ENCODE results near the gene MYO18B. TPM values are rescaled to one million over a fixed set of nuclear protein-coding genes. Genes with fewer than 3 reads are reported as not detected.
A peak's percentile ranks its signal among the peaks of the same experiment; 100 is the strongest.

The MYO18B gene
- under 1 TPM; 0.53 to 0.58 TPM for total RNA-seq

GRCh38 chr22:25741692-25742626 is at the start of gene MYO18B:
MYO18B (plus strand) TSS chr22:25742188; CDS start chr22:25761093, 18,905 bp downstream.
- POLR2A ChIA-PET, result no interaction called here
- intact Hi-C loops (cut with DNase I, micrococcal nuclease), result loop anchor here in 1 of 2 experiments (10.0 kb wide), 1 partner anchor 657 kb away; no protein-coding TSS in a partner anchor
- peaks cover 27% of the 10 kb centered on the region for H3K4me1 Mint-ChIP-seq
- H3K27ac Mint-ChIP-seq, result peak within 1 kb of the TSS; percentile 4
- no peak within 1 kb of the TSS for H3K4me3 Mint-ChIP-seq
- ATAC-seq (no peak), DNase-seq (no peak)
- H3K9me3 Mint-ChIP-seq (ENCODE audit: low read depth), result no peaks in the 10 kb centered on the region
- CTCF ChIA-PET, result no interaction called here
- peaks cover 5% of the 10 kb centered on the region for H3K27me3 Mint-ChIP-seq
- H3K36me3 Mint-ChIP-seq (ENCODE audit: low read depth), result no peaks in the 10 kb centered on the region

- peaks cover 3% of the 10 kb centered on the region for H3K36me3 Mint-ChIP-seq (ENCODE audit: low read depth)
- H3K4me3 Mint-ChIP-seq, result no peak overlapping the region
- ATAC-seq, result no peak
- CTCF ChIA-PET, result interaction anchor here (0.6 to 1.3 kb wide), 5 partner anchors 9 to 900 kb away, joined by 3 to 4 read pairs (median 3); no protein-coding TSS in a partner anchor
- no peak overlapping the region for H3K27ac Mint-ChIP-seq
- no peak for DNase-seq
- POLR2A ChIA-PET, result no interaction called here
- no peaks in the 10 kb centered on the region for H3K27me3 Mint-ChIP-seq
- H3K4me1 Mint-ChIP-seq, result no peaks in the 10 kb centered on the region
- intact Hi-C loops (cut with DNase I, micrococcal nuclease), result no loop called here
- no peaks in the 10 kb centered on the region for H3K9me3 Mint-ChIP-seq (ENCODE audit: low read depth)
These were observed 49.4 kb upstream of the MYO18B start for GRCh38 chr22:25692397-25693267.

GRCh38 chr22:25693268-25693565 is 48.8 kb upstream of the MYO18B start:
- H3K9me3 Mint-ChIP-seq (ENCODE audit: low read depth), result no peaks in the 10 kb centered on the region
- H3K4me3 Mint-ChIP-seq, result no peak overlapping the region
- DNase-seq (no peak), ATAC-seq (no peak)
- ChIA-PET POLR2A (no interaction called here), CTCF (interaction anchor here (0.8 to 1.3 kb wide), 3 partner anchors 9 to 45 kb away, joined by 3 to 4 read pairs (median 3); no protein-coding TSS in a partner anchor)
- no peaks in the 10 kb centered on the region for H3K27me3 Mint-ChIP-seq
- H3K27ac Mint-ChIP-seq, result no peak overlapping the region
- no peaks in the 10 kb centered on the region for H3K4me1 Mint-ChIP-seq
- intact Hi-C loops (cut with DNase I, micrococcal nuclease), result no loop called here
- H3K36me3 Mint-ChIP-seq (ENCODE audit: low read depth), result peaks cover 3% of the 10 kb centered on the region

GRCh38 chr22:25694196-25694907 is 47.6 kb upstream of the MYO18B start:
- no peak overlapping the region for H3K27ac Mint-ChIP-seq
- peaks cover 3% of the 10 kb centered on the region for H3K36me3 Mint-ChIP-seq (ENCODE audit: low read depth)
- H3K4me3 Mint-ChIP-seq, result no peak overlapping the region
- CTCF ChIA-PET, result interaction anchor here (0.6 kb wide), 1 partner anchor 233 kb away, joined by 3 read pairs; no protein-coding TSS in a partner anchor
- no peaks in the 10 kb centered on the region for H3K27me3 Mint-ChIP-seq
- H3K9me3 Mint-ChIP-seq (ENCODE audit: low read depth), result no peaks in the 10 kb centered on the region
- intact Hi-C loops (cut with DNase I, micrococcal nuclease), result no loop called here
- POLR2A ChIA-PET, result no interaction called here
- H3K4me1 Mint-ChIP-seq, result no peaks in the 10 kb centered on the region
- DNase-seq (no peak), ATAC-seq (no peak)

- Mint-ChIP-seq H3K4me1 (no peaks in the 10 kb centered on the region), H3K27ac (no peak overlapping the region), H3K4me3 (no peak overlapping the region), H3K27me3 (no peaks in the 10 kb centered on the region), H3K9me3 (ENCODE audit: low read depth) (no peaks in the 10 kb centered on the region), H3K36me3 (ENCODE audit: low read depth) (peaks cover 3% of the 10 kb centered on the region)
- POLR2A ChIA-PET, result no interaction called here
- CTCF ChIA-PET, result no interaction called here
- no peak for ATAC-seq
- intact Hi-C loops (cut with DNase I, micrococcal nuclease), result no loop called here
- DNase-seq, result no peak
These were observed 46.8 kb upstream of the MYO18B start for GRCh38 chr22:25695146-25695545.

- no peaks in the 10 kb centered on the region for H3K9me3 Mint-ChIP-seq (ENCODE audit: low read depth)
- intact Hi-C loops (cut with DNase I, micrococcal nuclease), result no loop called here
These were observed 45.2 kb upstream of the MYO18B start for GRCh38 chr22:25696763-25697162.

GRCh38 chr22:25697181-25697664 is 44.8 kb upstream of the MYO18B start:
- Mint-ChIP-seq H3K9me3 (ENCODE audit: low read depth) (no peaks in the 10 kb centered on the region), H3K27me3 (no peaks in the 10 kb centered on the region), H3K27ac (no peak overlapping the region), H3K4me3 (no peak overlapping the region), H3K4me1 (no peaks in the 10 kb centered on the region), H3K36me3 (ENCODE audit: low read depth) (peaks cover 3% of the 10 kb centered on the region)
- no peak for ATAC-seq
- no peak for DNase-seq
- ChIA-PET CTCF (interaction anchor here (1.0 kb wide), 1 partner anchor 80 kb away, joined by 3 read pairs; no protein-coding TSS in a partner anchor), POLR2A (no interaction called here)
- intact Hi-C loops (cut with DNase I, micrococcal nuclease), result no loop called here

More at GRCh38 chr22:25696763-25697162, 45.2 kb upstream of the MYO18B start:
- ChIA-PET POLR2A (no interaction called here), CTCF (interaction anchor here (1.0 kb wide), 1 partner anchor 80 kb away, joined by 3 read pairs; no protein-coding TSS in a partner anchor)
- DNase-seq (no peak), ATAC-seq (no peak)
- no peaks in the 10 kb centered on the region for H3K4me1 Mint-ChIP-seq
- H3K27me3 Mint-ChIP-seq, result no peaks in the 10 kb centered on the region
- no peak overlapping the region for H3K27ac Mint-ChIP-seq
- peaks cover 3% of the 10 kb centered on the region for H3K36me3 Mint-ChIP-seq (ENCODE audit: low read depth)
- no peak overlapping the region for H3K4me3 Mint-ChIP-seq

- H3K36me3 Mint-ChIP-seq (ENCODE audit: low read depth), result peaks cover 3% of the 10 kb centered on the region
- H3K4me3 Mint-ChIP-seq, result no peak overlapping the region
- H3K27ac Mint-ChIP-seq, result no peak overlapping the region
- ATAC-seq, result no peak
- H3K4me1 Mint-ChIP-seq, result peaks cover 6% of the 10 kb centered on the region
- ChIA-PET POLR2A (no interaction called here), CTCF (no interaction called here)
- no peaks in the 10 kb centered on the region for H3K27me3 Mint-ChIP-seq
- no peaks in the 10 kb centered on the region for H3K9me3 Mint-ChIP-seq (ENCODE audit: low read depth)
- no peak for DNase-seq
- intact Hi-C loops (cut with DNase I, micrococcal nuclease), result no loop called here
These were observed 44.0 kb upstream of the MYO18B start for GRCh38 chr22:25697978-25698377.

- CTCF ChIA-PET, result no interaction called here
- POLR2A ChIA-PET, result no interaction called here
- H3K4me1 Mint-ChIP-seq, result peaks cover 11% of the 10 kb centered on the region
- ATAC-seq (no peak), DNase-seq (no peak)
- no peaks in the 10 kb centered on the region for H3K9me3 Mint-ChIP-seq (ENCODE audit: low read depth)
- peaks cover 3% of the 10 kb centered on the region for H3K36me3 Mint-ChIP-seq (ENCODE audit: low read depth)
- H3K27me3 Mint-ChIP-seq, result no peaks in the 10 kb centered on the region
- H3K27ac Mint-ChIP-seq, result peak overlapping the region; percentile 1
- intact Hi-C loops (cut with DNase I, micrococcal nuclease), result no loop called here
- no peak overlapping the region for H3K4me3 Mint-ChIP-seq
These were observed 43.5 kb upstream of the MYO18B start for GRCh38 chr22:25698461-25698860.

GRCh38 chr22:25698978-25699377 is 43.0 kb upstream of the MYO18B start:
- Mint-ChIP-seq H3K27ac (peak overlapping the region; percentile 1), H3K4me1 (peaks cover 11% of the 10 kb centered on the region), H3K36me3 (ENCODE audit: low read depth) (peaks cover 3% of the 10 kb centered on the region), H3K27me3 (no peaks in the 10 kb centered on the region), H3K4me3 (no peak overlapping the region), H3K9me3 (ENCODE audit: low read depth) (no peaks in the 10 kb centered on the region)
- intact Hi-C loops (cut with DNase I, micrococcal nuclease), result no loop called here
- CTCF ChIA-PET, result no interaction called here
- POLR2A ChIA-PET, result no interaction called here
- ATAC-seq (no peak), DNase-seq (no peak)
